Omental fat pad (tissue), 4 donors: ENCODE results near the gene LSM10. TPM values are rescaled to one million over a fixed set of nuclear protein-coding genes. Genes with fewer than 3 reads are reported as not detected.

ENCODE experiments used
- ATAC-seq: fragments of 150-250 bp; one replicate; pipeline ENCODE4 v1.9.1; 2016; ENCODE audit warnings: mild to moderate bottlenecking, moderate library complexity; ENCODE audit not compliant: low FRiP score
- DNase-seq: peaks from one replicate; pipeline ENCODE4 v3.0.0-alpha.2; 2019; ENCODE audit warnings: low spot score
- total RNA-seq, 4 donors: library from RNA; depleted of rRNA; stranded (reverse); fragments of >200 nt; gene quantifications; one replicate each; pipeline ENCODE4 v1.1.0, GENCODE V29; 2016
- TF ChIP-seq, protein P1 (sequence below), 3 donors: fragments of 450-650 bp; IDR thresholded peaks; one replicate each; pipeline ENCODE4 v1.5.1; 2016 to 2017; ENCODE audit warnings: antibody characterized with exemption in 3 of 3, mild to moderate bottlenecking in 3 of 3, moderate library complexity in 2 of 3

LSM10 gene
- total RNA-seq, 4 donors from 2014 or later, result 28.7 to 57.8 (median 38.3) TPM

DNA sequence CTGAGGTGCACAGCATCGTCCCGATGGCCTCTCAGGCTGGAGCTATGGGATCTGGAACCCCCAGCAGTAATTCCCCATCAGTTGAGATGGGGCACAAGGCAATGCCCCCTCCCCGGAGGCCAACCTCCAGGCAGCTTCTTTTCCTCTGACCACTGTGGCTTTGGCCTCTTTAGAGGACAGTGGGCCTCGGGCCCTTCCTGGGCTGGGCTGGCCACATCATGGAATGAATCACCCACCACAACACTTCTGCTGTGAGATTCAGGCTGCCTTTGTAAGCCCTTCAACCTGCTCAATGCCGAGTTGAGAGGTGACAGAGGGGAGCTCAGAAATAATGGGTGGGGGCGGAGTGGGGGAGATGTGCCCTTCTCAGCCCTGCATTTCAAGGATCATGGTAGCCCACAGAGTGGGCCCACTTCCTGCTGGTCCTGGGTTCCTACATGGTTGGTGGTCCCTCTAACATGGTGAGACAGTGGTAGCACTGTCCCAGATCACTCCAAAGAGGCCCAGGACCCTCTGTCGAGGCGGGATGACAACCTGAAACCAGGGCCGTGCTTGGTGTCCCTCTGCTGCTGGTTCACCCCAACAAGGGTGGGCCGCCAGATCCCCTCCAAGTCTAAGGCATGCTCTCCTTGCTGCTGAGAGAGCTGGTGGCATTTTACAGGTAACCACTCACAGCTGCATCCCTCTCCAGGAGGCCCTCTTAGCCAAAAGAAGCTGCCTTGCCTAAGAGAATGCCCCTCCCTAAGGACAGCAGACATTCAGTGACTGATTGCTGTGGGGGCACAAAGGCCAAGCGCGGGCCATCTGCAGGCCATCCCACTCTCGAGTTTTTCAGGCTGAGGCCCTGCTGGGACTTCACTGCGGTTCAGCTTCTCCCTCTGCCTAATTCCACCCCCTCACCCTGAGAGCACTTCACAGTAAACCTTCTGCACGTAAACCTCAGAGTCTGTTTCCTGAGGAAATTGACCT lies 44.5 kb downstream of the LSM10 start:
- TF ChIP-seq, protein P1, sequence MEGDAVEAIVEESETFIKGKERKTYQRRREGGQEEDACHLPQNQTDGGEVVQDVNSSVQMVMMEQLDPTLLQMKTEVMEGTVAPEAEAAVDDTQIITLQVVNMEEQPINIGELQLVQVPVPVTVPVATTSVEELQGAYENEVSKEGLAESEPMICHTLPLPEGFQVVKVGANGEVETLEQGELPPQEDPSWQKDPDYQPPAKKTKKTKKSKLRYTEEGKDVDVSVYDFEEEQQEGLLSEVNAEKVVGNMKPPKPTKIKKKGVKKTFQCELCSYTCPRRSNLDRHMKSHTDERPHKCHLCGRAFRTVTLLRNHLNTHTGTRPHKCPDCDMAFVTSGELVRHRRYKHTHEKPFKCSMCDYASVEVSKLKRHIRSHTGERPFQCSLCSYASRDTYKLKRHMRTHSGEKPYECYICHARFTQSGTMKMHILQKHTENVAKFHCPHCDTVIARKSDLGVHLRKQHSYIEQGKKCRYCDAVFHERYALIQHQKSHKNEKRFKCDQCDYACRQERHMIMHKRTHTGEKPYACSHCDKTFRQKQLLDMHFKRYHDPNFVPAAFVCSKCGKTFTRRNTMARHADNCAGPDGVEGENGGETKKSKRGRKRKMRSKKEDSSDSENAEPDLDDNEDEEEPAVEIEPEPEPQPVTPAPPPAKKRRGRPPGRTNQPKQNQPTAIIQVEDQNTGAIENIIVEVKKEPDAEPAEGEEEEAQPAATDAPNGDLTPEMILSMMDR (IDR thresholded peaks at IDR 0.05), result no peak
- ATAC-seq (no peak), DNase-seq (no peak)

- ATAC-seq (no peak), DNase-seq (no peak)
- TF ChIP-seq, protein P1 (IDR thresholded peaks at IDR 0.05), result no peak
Measured at GRCh38 chr1:36352125-36352909, 45.4 kb downstream of the LSM10 start.

- ATAC-seq (no peak), DNase-seq (no peak)
- TF ChIP-seq, protein P1 (IDR thresholded peaks at IDR 0.05), result no peak
Measured at GRCh38 chr1:36351227-36351977, 46.3 kb downstream of the LSM10 start.

DNA sequence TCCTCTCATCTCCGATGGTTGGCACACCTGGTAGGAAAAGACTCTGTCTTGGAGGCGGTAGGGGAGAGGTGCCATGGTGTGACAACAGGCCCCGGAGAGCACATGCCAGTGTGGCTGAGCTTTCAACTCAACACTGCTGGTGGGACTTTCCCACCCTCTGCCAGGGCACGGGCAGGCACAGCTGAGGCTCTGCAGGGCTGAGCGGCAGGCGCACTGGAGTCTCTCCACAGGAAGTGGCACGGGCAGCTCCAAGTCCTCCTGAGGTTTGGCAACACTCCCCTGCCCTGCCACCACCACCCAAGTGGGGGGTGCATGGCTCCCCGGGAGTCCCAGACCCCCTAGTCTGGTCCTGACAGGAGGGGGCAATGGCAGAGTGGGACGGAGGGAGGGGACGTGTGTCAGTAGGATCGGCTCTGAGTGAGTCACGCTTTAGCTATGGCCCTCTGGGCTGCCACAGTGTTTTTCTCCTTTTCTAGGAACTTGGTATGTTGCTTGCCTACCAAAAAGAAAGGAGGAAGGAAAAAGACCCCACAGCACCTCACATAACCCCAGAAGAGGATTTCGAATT lies 47.0 kb downstream of the LSM10 start:
- TF ChIP-seq, protein P1 (IDR thresholded peaks at IDR 0.05), result no peak
- ATAC-seq (no peak), DNase-seq (no peak)

- no peak for ATAC-seq
Measured at GRCh38 chr1:36349839-36350238, 47.9 kb downstream of the LSM10 start.

GRCh38 chr1:36349241-36349671 lies 48.5 kb downstream of the LSM10 start:
- TF ChIP-seq, protein P1 (IDR thresholded peaks at IDR 0.05), result no peak
- ATAC-seq, result no peak

More at GRCh38 chr1:36349839-36350238, 47.9 kb downstream of the LSM10 start:
- TF ChIP-seq, protein P1 (IDR thresholded peaks at IDR 0.05), result no peak
- no peak for DNase-seq

More at GRCh38 chr1:36349241-36349671, 48.5 kb downstream of the LSM10 start:
- no peak for DNase-seq
